ENCODE measurements around the gene GIT2.
A peak's percentile ranks its signal among the peaks of the same experiment; 100 is the strongest.

Gene GIT2

DNA sequence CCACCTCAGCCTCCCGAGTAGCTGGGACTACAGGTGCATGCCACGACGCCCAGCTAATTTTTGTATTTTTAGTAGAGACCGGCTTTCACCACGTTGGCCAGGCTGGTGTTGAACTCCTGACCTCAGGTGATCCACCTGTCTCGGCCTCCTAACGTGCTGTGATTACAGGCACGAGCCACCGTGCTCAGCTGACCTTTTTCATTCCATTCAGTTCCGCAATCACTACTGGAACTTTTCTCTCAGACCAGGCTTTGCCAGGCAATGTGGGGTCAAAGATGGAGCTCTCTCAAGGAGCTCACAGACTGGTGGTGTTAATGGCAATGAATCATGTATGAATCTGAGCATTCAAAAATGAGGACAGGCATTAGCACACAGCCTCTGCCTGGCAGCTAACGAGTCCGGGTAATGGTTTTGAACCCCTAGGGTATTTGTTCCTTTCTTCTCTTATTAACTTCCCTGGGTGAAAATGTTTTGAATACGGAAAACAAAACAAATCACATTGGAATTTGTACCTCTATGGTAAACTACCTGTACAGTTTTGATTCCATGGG, 105.5 kb downstream of the GIT2 start:
- no peaks in the 10 kb centered on the region for H3K9me3 ChIP-seq
- TF ChIP-seq, protein P1, sequence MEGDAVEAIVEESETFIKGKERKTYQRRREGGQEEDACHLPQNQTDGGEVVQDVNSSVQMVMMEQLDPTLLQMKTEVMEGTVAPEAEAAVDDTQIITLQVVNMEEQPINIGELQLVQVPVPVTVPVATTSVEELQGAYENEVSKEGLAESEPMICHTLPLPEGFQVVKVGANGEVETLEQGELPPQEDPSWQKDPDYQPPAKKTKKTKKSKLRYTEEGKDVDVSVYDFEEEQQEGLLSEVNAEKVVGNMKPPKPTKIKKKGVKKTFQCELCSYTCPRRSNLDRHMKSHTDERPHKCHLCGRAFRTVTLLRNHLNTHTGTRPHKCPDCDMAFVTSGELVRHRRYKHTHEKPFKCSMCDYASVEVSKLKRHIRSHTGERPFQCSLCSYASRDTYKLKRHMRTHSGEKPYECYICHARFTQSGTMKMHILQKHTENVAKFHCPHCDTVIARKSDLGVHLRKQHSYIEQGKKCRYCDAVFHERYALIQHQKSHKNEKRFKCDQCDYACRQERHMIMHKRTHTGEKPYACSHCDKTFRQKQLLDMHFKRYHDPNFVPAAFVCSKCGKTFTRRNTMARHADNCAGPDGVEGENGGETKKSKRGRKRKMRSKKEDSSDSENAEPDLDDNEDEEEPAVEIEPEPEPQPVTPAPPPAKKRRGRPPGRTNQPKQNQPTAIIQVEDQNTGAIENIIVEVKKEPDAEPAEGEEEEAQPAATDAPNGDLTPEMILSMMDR (IDR thresholded peaks at IDR 0.05), result no peak
- H3K4me3 ChIP-seq, result no peak overlapping the region
- H3K36me3 ChIP-seq, result no peaks in the 10 kb centered on the region
- H3K4me1 ChIP-seq, result no peaks in the 10 kb centered on the region
- DNase-seq, result no peak
- H3K27me3 ChIP-seq, result peaks cover 0 to 30% of the 10 kb centered on the region in 2 donors
- intact Hi-C loops (cut with DNase I; ENCODE audit: low total_unique reads), result no loop called here
- no peak overlapping the region for H3K27ac ChIP-seq

DNA sequence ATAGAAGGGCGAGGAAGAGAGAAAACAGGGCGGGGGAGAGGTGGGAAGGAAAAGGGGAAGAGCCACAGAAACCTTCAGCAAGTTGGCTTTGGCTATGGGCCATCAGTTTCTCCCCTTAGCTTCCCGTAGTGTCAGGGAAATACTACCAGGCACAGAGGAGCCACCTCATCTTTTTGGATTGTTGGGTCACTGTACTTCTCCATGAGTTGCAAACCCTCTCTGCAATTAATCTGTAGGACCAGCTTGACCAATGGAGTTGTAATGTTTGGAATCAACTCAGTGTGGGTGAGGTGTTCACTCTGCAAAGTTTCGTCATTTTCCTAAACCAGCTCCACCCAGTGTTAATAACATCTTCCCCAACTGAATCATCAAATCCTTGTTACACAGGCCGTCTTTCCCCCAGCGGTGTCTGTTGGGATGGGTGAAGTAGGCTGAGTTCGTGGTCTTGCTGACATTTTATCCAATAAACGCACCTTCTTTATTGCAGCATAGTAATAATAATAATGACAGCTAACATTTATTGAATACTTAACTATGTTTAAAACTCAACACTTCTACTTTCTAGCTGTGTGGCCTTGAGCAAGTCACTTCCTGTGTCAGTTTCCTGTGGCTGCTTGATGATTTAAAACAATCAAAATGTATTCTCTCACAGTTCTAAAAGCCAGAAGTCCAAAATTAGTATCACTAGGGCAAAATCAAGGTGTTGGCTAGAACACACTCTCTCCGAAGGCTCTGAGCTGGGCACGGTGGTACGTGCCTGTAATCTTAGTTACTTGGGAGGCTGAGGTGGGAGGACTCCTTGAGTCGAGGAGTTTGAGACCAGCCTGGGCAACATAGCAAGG, 107.8 kb downstream of the GIT2 start:
- TF ChIP-seq, protein P1 (IDR thresholded peaks at IDR 0.05), result no peak
- intact Hi-C loops (cut with DNase I; ENCODE audit: low total_unique reads), result no loop called here
- no peak overlapping the region for H3K27ac ChIP-seq
- peak in 1 of 2 donors; percentile 30 for DNase-seq
- H3K27me3 ChIP-seq, result peaks cover 0 to 30% of the 10 kb centered on the region in 2 donors
- no peaks in the 10 kb centered on the region for H3K36me3 ChIP-seq
- H3K9me3 ChIP-seq, result no peaks in the 10 kb centered on the region
- H3K4me1 ChIP-seq, result no peaks in the 10 kb centered on the region
- H3K4me3 ChIP-seq, result no peak overlapping the region

DNA sequence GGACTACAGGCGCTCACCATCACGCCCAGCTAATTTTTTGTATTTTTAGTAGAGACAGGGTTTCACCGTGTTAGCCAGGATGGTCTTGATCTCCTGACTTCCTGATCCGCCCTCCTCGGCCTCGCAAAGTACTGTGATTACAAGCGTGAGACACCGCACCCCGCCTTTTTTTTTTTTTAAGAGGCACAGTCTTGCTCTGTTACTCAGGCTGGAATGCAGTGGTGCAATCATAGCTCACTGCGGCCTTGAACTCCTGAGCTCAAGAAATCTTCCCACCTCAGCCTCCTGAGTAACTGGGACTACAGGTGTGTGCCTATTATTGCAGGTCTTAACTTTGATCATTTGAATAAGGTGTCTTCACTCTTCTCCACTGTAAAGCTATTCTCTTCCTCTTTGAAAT, 110.6 kb downstream of the GIT2 start:
- Histone ChIP-seq H3K36me3 (no peaks in the 10 kb centered on the region), H3K27ac (no peak overlapping the region), H3K4me3 (no peak overlapping the region), H3K9me3 (no peaks in the 10 kb centered on the region), H3K4me1 (peaks cover 0 to 7% (median 2%) of the 10 kb centered on the region in 4 donors), H3K27me3 (peaks cover 0 to 18% of the 10 kb centered on the region in 2 donors)
- intact Hi-C loops (cut with DNase I; ENCODE audit: low total_unique reads), result no loop called here
- TF ChIP-seq, protein P1 (IDR thresholded peaks at IDR 0.05), result no peak
- DNase-seq, result no peak

DNA sequence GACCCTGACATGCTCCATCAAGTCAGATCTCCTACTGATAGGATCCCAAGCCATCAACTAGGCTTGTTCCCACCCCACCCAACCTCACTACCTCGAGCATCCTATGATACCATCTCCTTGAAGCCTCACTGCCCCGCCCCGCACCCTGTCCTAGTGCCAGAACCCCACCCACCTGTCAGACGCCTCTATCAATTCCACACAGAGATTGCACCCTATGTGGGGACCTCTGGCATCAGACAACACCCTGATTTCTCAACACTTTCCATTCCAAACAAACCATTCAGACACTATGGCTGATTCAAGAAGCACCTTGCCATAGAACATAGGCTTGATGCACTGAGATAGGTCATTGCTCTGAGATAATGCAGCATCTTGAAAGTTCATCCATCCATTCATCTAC, 112.7 kb downstream of the GIT2 start:
- no peaks in the 10 kb centered on the region for H3K36me3 ChIP-seq
- H3K4me1 ChIP-seq, result peaks cover 0 to 22% (median 14%) of the 10 kb centered on the region in 4 donors
- H3K27ac ChIP-seq, result no peak overlapping the region
- H3K9me3 ChIP-seq, result no peaks in the 10 kb centered on the region
- H3K4me3 ChIP-seq, result no peak overlapping the region
- H3K27me3 ChIP-seq, result peaks cover 0 to 18% of the 10 kb centered on the region in 2 donors
- intact Hi-C loops (cut with DNase I; ENCODE audit: low total_unique reads), result loop anchor here (5.0 kb wide), 1 partner anchor 171 kb away; the partner anchor contains the start of gene FAM222A
- TF ChIP-seq, protein P1 (IDR thresholded peaks at IDR 0.05), result no peak
- no peak for DNase-seq

DNA sequence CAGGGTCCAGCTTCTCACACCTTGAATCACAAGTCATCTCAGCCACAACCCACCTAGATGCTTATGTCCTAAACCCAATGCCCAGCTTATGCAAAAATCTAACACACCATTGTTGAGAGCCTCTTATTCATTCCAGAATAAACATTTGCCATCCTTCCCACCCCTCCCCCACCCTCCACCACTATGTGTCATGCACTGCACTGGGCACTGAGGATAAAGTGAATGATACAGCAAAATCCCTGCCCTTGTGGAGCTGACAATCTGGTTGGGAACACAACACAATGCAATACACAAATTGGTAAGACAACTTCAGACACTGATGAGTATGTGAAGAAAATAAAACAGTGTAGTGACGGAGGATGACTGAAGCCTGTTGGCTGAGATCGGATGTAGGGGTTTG, 114.4 kb downstream of the GIT2 start:
- Histone ChIP-seq H3K27ac (no peak overlapping the region), H3K36me3 (no peaks in the 10 kb centered on the region), H3K4me3 (no peak overlapping the region), H3K4me1 (peaks cover 0 to 35% (median 20%) of the 10 kb centered on the region in 4 donors), H3K27me3 (peaks cover 0 to 7% of the 10 kb centered on the region in 2 donors), H3K9me3 (no peaks in the 10 kb centered on the region)
- intact Hi-C loops (cut with DNase I; ENCODE audit: low total_unique reads), result loop anchor here (5.0 kb wide), 1 partner anchor 169 kb away; the partner anchor contains the start of gene FAM222A
- no peak for DNase-seq
- TF ChIP-seq, protein P1 (IDR thresholded peaks at IDR 0.05), result no peak
